Heart left ventricle (tissue), 16 donors: ENCODE measurements around the gene TBC1D1. TPM values are rescaled to one million over a fixed set of nuclear protein-coding genes. Genes with fewer than 3 reads are reported as not detected.

Experiments used
- ATAC-seq, 4 donors: fragments of 200-7000 bp; cut with Tn5 transposase; one replicate each; pipeline ENCODE4 v1.9.1; 2020 to 2022; ENCODE audit warnings: moderate library complexity in 4 of 4, mild to moderate bottlenecking in 3 of 4, moderate number of reproducible peaks in 1 of 4
- DNase-seq, 5 donors: peaks; one replicate each; pipeline ENCODE4 v3.0.0-alpha.2; 2020
- H3K27ac ChIP-seq, 12 donors: fragments of 200-600 bp; sonication (generic) in 4 of 12; one replicate each; pipeline versions ENCODE4 v1.5.0 to v1.8.0; 2016 to 2022; ENCODE audit warnings: mild to moderate bottlenecking in 2 of 12
- H3K27me3 ChIP-seq, 9 donors: fragments of 200-600 bp; sonication (generic) in 2 of 9; one replicate each; pipeline versions ENCODE4 v1.5.1 to v1.8.0; 2016 to 2022; ENCODE audit warnings: mild to moderate bottlenecking in 3 of 9
- H3K36me3 ChIP-seq, 9 donors: fragments of 200-600 bp; sonication (generic) in 2 of 9; one replicate each; pipeline versions ENCODE4 v1.5.0 to v1.8.0; 2018 to 2022; ENCODE audit warnings: mild to moderate bottlenecking in 2 of 9
- H3K4me1 ChIP-seq, 12 donors: fragments of 200-600 bp; sonication (generic) in 4 of 12; one replicate each; pipeline versions ENCODE4 v1.5.0 to v1.8.0; 2016 to 2022; ENCODE audit warnings: mild to moderate bottlenecking in 3 of 12
- H3K4me3 ChIP-seq, 12 donors: fragments of 200-600 bp; sonication (generic) in 4 of 12; one replicate each; pipeline versions ENCODE4 v1.5.0 to v1.8.0; 2017 to 2022; ENCODE audit warnings: mild to moderate bottlenecking in 9 of 12, moderate library complexity in 4 of 12
- H3K9me3 ChIP-seq, 12 donors: fragments of 200-600 bp; sonication (generic) in 4 of 12; one replicate each; pipeline versions ENCODE4 v1.5.0 to v1.8.0; 2016 to 2022; ENCODE audit warnings: mild to moderate bottlenecking in 1 of 12
- CTCF ChIP-seq, 12 donors: fragments of 200-600 bp; sonication (generic) in 4 of 12; IDR thresholded peaks; one replicate each; pipeline versions ENCODE4 v1.5.0 to v1.8.0; 2018 to 2022; ENCODE audit warnings: antibody characterized with exemption in 12 of 12, mild to moderate bottlenecking in 5 of 12
- POLR2A ChIP-seq, 2 donors: fragments of 450-650 bp; IDR thresholded peaks; one replicate each; pipeline ENCODE4 v1.6.1; 2017; ENCODE audit warnings: antibody characterized with exemption in 2 of 2, mild to moderate bottlenecking in 2 of 2, moderate library complexity in 2 of 2
- WGBS, 4 donors: extraction: QIAGEN DNeasy Blood & Tissue Kit in 2 of 4; methylation state at CpG; one replicate each; pipeline versions ENCODE4 v1.1.5 to v1.1.7; 2013 to 2018; 5-methylcytosine and 5-hydroxymethylcytosine counted together
- intact Hi-C, 10 donors: fragments of 100-400 bp; cut with DNase I; formaldehyde crosslinking; loops; one replicate each; pipeline versions ENCODE4 v1.11.1 to v1.14.2; 2022
- polyA plus RNA-seq, 2 donors: library from polyadenylated mRNA; stranded (reverse); fragments of 200-250 nt; gene quantifications; one replicate each; pipeline ENCODE4 v1.2.3, GENCODE V29; 2013
- total RNA-seq, 9 donors: library from RNA; depleted of rRNA in 2 of 9; stranded (reverse); fragments of >200 nt in 2 of 9; fragmentation: NEBNext Ultra II Directional in 3 of 9; extraction: Animal tissue kit (Norgen Biotek cat#: 25700) in 3 of 9; gene quantifications; one replicate each; pipeline versions ENCODE4 v1.1.0 to v1.2.4, GENCODE V29; 2016 to 2023
- donor health status: ischemic (EF 13 %, LVEDD 7.1; RV severe dilation, severe dysfunction).
- donor health status: healthy with polysubstance abuse.
- donor health status: DM: no; HTN: yes; CAD: no.
- donor health status: DM: no; HTN: no; CAD: no.
- donor health status: ischemic (EF 25% LVEDD 6.9; RV normal size, moderate dysfunction).
- donor health status: ischemic (EF 25% LVEDD 5.7; RV mildly dilated, moderate dysfunction).
- donor health status: healthy.
- donor health status: DM: yes; HTN: yes; CAD: no.
- donor health status: ischemic (EF 35%, LVEDD 5.7; RV mildly dilated, moderate dysfunction).
- donor health status: nonischemic (EF 11% LVEDD 7.7; RV severe dilation, severe dysfunction).
- donor health status: DM: yes; HTN: yes; CAD: no.
- donor health status: PGD.
- donor health status: ischemic (EF 29% LVEDD 5.4; RV normal size, mild dysfunction).
- donor health status: nonischemic (EF 23%, LVEDD 6.1; RV moderate dilation, normal function).

The TBC1D1 gene
- total and polyA plus RNA-seq, 11 donors = 81.7 to 269 (median 140) TPM

DNA sequence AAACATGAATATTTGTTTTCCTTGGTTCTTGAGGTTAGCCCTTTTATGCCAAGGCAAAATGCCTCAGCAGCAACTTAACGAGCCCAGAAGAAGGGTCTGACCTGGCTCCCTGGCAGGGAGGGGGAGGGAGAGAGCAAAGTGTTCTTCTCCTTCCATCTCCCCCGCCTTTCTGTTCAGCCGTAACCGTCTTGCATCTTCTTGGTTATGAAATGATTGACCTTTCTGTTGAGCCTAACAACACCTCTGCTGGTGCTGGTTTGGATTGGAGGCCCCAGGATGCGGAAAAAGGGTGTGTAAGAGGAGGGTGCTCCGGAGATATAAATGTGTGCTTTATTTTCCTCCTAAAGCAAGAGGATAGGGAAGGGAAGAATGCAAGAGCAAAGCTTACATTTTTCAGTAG is 114.0 kb downstream of the TBC1D1 start:
- intact Hi-C loops = no loop called here
- WGBS, 4 donors = 68 to 78% (median 71%) methylated on average over 6 of the region's 6 CpGs
- H3K4me3 ChIP-seq = no peak overlapping the region
- H3K4me1 ChIP-seq = peaks cover 0 to 69% (median 42%) of the 10 kb centered on the region in 12 donors
- no peaks in the 10 kb centered on the region for H3K36me3 ChIP-seq
- no peaks in the 10 kb centered on the region for H3K27me3 ChIP-seq
- no peak for ATAC-seq
- H3K9me3 ChIP-seq = no peaks in the 10 kb centered on the region
- DNase-seq = no peak
- H3K27ac ChIP-seq = peak overlapping the region in 1 of 12 donors; percentile 63
- TF ChIP-seq CTCF (IDR thresholded peaks at IDR 0.05) (no peak), POLR2A (IDR thresholded peaks at IDR 0.05) (no peak)

GRCh38 chr4:38005637-38006036 is 114.8 kb downstream of the TBC1D1 start:
- Histone ChIP-seq H3K9me3 (no peaks in the 10 kb centered on the region), H3K4me3 (no peak overlapping the region), H3K27ac (peak overlapping the region in 2 of 12 donors; percentile 15 to 63), H3K36me3 (no peaks in the 10 kb centered on the region), H3K4me1 (peaks cover 0 to 77% (median 47%) of the 10 kb centered on the region in 12 donors), H3K27me3 (no peaks in the 10 kb centered on the region)
- WGBS, 4 donors = 77 to 89% (median 83%) methylated on average over 3 of the region's 3 CpGs
- no peak for DNase-seq
- TF ChIP-seq CTCF (IDR thresholded peaks at IDR 0.05) (no peak), POLR2A (IDR thresholded peaks at IDR 0.05) (no peak)
- intact Hi-C loops = no loop called here
- peak in 3 of 4 donors; percentile 41 to 53 (median 47) for ATAC-seq

GRCh38 chr4:38007645-38008044 is 116.8 kb downstream of the TBC1D1 start:
- H3K4me1 ChIP-seq = peaks cover 0 to 88% (median 46%) of the 10 kb centered on the region in 12 donors

DNA sequence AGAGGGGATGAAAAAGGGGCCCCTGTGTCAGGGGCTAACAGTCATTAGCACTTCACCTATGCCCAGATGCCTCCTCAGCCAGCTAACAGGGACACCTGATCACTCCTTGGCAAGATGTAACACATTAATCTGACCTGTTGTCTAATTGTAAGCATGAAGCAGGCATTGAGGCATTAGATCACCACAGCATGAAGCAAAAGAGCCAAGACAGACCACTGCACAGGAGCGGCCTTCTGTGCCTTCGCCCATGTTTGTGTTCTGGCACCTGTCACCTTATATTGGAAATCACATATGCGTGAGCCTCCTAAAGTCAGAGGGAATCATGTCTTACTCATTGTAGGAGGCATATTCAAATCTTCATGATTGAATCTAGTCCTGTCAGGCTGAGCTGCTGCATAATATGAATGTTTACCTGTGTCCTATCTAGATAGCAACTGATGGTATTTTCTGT is 117.7 kb downstream of the TBC1D1 start:
- no peaks in the 10 kb centered on the region for H3K27me3 ChIP-seq
- intact Hi-C loops = no loop called here
- H3K27ac ChIP-seq = peak overlapping the region in 3 of 12 donors; percentile 11 to 20 (median 17)
- TF ChIP-seq CTCF (IDR thresholded peaks at IDR 0.05) = no peak
- no peaks in the 10 kb centered on the region for H3K36me3 ChIP-seq
- H3K4me3 ChIP-seq = no peak overlapping the region
- DNase-seq = no peak
- no peaks in the 10 kb centered on the region for H3K9me3 ChIP-seq
- WGBS, 4 donors = 88 to 95% (median 92%) methylated on average over 3 of the region's 3 CpGs
- no peak for ATAC-seq
- H3K4me1 ChIP-seq = peaks cover 0 to 86% (median 44%) of the 10 kb centered on the region in 12 donors

More at GRCh38 chr4:38007645-38008044, 116.8 kb downstream of the TBC1D1 start:
- intact Hi-C loops = no loop called here
- DNase-seq (no peak), ATAC-seq (no peak)
- no peaks in the 10 kb centered on the region for H3K36me3 ChIP-seq
- TF ChIP-seq POLR2A (IDR thresholded peaks at IDR 0.05) = no peak
- no peak for TF ChIP-seq CTCF (IDR thresholded peaks at IDR 0.05)
- WGBS, 4 donors = 58 to 76% (median 75%) methylated on average over 3 to 5 of the region's 5 CpGs
- no peaks in the 10 kb centered on the region for H3K27me3 ChIP-seq
- peak overlapping the region in 1 of 12 donors; percentile 48 for H3K27ac ChIP-seq
- no peaks in the 10 kb centered on the region for H3K9me3 ChIP-seq
- no peak overlapping the region for H3K4me3 ChIP-seq
